ENCODE data around the gene POLR1G. TPM values are rescaled to one million over a fixed set of nuclear protein-coding genes. Genes with fewer than 3 reads are reported as not detected.

The POLR1G gene
- total RNA-seq, 4 donors from 2014 or later = 5.1 to 8.3 (median 5.8) TPM

DNA sequence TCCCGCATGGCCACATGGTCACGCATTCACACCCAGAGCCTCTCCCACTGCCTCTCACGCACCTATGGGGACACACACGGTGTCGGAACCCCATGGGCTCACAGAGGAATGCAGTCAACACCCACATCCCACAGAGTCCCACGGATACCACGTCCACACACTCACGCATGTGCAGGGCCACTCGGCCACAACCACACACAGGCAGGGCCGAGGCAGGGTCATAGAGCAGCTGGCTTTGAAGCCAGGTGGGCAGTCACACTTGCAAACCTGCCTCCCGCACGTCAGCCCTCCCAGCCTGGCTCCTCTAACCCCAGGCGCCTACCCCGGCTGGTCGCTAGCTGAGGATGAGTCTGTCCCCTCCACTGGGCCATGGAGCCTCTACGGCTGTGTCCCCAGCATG, 44.2 kb upstream of the POLR1G start:
- no peak overlapping the region for H3K4me3 ChIP-seq
- H3K27me3 ChIP-seq = no peaks in the 10 kb centered on the region
- intact Hi-C loops (cut with DNase I; ENCODE audit: low total_unique reads) = no loop called here
- no peaks in the 10 kb centered on the region for H3K9me3 ChIP-seq
- no peak overlapping the region for H3K27ac ChIP-seq
- DNase-seq (no peak), ATAC-seq (no peak)
- in situ Hi-C loops (cut with MboI; ENCODE audit: low sequenced_read_pairs in 4 of 4) = no loop called here
- no peak for TF ChIP-seq POLR2A (IDR thresholded peaks at IDR 0.05)
- TF ChIP-seq, protein P1, sequence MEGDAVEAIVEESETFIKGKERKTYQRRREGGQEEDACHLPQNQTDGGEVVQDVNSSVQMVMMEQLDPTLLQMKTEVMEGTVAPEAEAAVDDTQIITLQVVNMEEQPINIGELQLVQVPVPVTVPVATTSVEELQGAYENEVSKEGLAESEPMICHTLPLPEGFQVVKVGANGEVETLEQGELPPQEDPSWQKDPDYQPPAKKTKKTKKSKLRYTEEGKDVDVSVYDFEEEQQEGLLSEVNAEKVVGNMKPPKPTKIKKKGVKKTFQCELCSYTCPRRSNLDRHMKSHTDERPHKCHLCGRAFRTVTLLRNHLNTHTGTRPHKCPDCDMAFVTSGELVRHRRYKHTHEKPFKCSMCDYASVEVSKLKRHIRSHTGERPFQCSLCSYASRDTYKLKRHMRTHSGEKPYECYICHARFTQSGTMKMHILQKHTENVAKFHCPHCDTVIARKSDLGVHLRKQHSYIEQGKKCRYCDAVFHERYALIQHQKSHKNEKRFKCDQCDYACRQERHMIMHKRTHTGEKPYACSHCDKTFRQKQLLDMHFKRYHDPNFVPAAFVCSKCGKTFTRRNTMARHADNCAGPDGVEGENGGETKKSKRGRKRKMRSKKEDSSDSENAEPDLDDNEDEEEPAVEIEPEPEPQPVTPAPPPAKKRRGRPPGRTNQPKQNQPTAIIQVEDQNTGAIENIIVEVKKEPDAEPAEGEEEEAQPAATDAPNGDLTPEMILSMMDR (IDR thresholded peaks at IDR 0.05 in 4 of 5, conservative IDR thresholded peaks at IDR 0.05 in 1 of 5) = no peak
- no peaks in the 10 kb centered on the region for H3K4me1 ChIP-seq
- peaks cover 0 to 15% of the 10 kb centered on the region in 2 donors for H3K36me3 ChIP-seq

GRCh38 chr19:45363861-45364459, 42.5 kb upstream of the POLR1G start:
- in situ Hi-C loops (cut with MboI; ENCODE audit: low sequenced_read_pairs in 4 of 4) (no loop called here), intact Hi-C loops (cut with DNase I; ENCODE audit: low total_unique reads) (no loop called here)
- Histone ChIP-seq H3K27ac (no peak overlapping the region), H3K4me3 (no peak overlapping the region), H3K4me1 (no peaks in the 10 kb centered on the region), H3K36me3 (peaks cover 0 to 15% of the 10 kb centered on the region in 2 donors), H3K9me3 (no peaks in the 10 kb centered on the region), H3K27me3 (no peaks in the 10 kb centered on the region)
- no peak for TF ChIP-seq POLR2A (IDR thresholded peaks at IDR 0.05)
- TF ChIP-seq, protein P1 (IDR thresholded peaks at IDR 0.05 in 4 of 5, conservative IDR thresholded peaks at IDR 0.05 in 1 of 5) = no peak
- no peak for ATAC-seq
- no peak for DNase-seq

DNA sequence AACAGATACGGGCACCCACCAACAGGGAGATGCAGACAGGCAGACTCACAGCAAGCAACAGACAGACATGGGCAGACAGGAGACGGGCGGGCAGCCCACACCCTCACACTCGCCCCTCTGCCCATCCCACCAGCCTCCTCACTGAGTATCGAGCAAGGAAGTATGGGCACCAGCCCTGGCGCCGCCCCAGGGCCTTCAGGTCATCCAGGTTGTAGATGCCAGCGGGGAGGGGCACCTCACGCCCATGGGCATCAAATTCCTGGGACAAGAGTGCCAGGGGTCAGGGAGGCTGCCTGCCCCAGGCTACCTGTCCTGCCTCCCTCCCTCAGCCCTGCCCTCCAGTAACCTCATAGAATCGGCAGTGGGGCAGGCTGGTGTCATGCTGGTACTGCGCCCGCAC, 41.7 kb upstream of the POLR1G start:
- Histone ChIP-seq H3K4me1 (peaks cover 0 to 5% of the 10 kb centered on the region in 2 donors), H3K36me3 (peaks cover 0 to 15% of the 10 kb centered on the region in 2 donors), H3K9me3 (no peaks in the 10 kb centered on the region), H3K4me3 (no peak overlapping the region), H3K27ac (no peak overlapping the region), H3K27me3 (no peaks in the 10 kb centered on the region)
- no peak for ATAC-seq
- no peak for DNase-seq
- intact Hi-C loops (cut with DNase I; ENCODE audit: low total_unique reads) (no loop called here), in situ Hi-C loops (cut with MboI; ENCODE audit: low sequenced_read_pairs in 4 of 4) (no loop called here)
- no peak for TF ChIP-seq POLR2A (IDR thresholded peaks at IDR 0.05)
- TF ChIP-seq, protein P1 (IDR thresholded peaks at IDR 0.05 in 4 of 5, conservative IDR thresholded peaks at IDR 0.05 in 1 of 5) = no peak

GRCh38 chr19:45368127-45368526, 38.3 kb upstream of the POLR1G start:
- TF ChIP-seq, protein P1 (IDR thresholded peaks at IDR 0.05 in 4 of 5, conservative IDR thresholded peaks at IDR 0.05 in 1 of 5) = no peak
- TF ChIP-seq POLR2A (IDR thresholded peaks at IDR 0.05) = no peak
- peaks cover 0 to 15% of the 10 kb centered on the region in 2 donors for H3K4me1 ChIP-seq
- DNase-seq (no peak), ATAC-seq (no peak)
- H3K27me3 ChIP-seq = no peaks in the 10 kb centered on the region
- no peak overlapping the region for H3K4me3 ChIP-seq
- intact Hi-C loops (cut with DNase I; ENCODE audit: low total_unique reads) (no loop called here), in situ Hi-C loops (cut with MboI; ENCODE audit: low sequenced_read_pairs in 4 of 4) (no loop called here)
- no peak overlapping the region for H3K27ac ChIP-seq
- peaks cover 0 to 10% of the 10 kb centered on the region in 2 donors for H3K36me3 ChIP-seq
- H3K9me3 ChIP-seq = no peaks in the 10 kb centered on the region
